Activated effector memory CD4-positive, alpha-beta T cell treated with Interleukin-2 at 50 U/mL for 16 hours (primary cell): Measurements from ENCODE around the gene OR2S2.

Source experiments
- DNase-seq: peaks from one replicate; pipeline ENCODE4 v3.0.0-alpha.2; 2020

Gene OR2S2

GRCh38 chr9:35908504-35909125 is 49.3 kb downstream of the OR2S2 start:
- no peak for DNase-seq

- no peak for DNase-seq
Observed at GRCh38 chr9:35907711-35908503, 50.0 kb downstream of the OR2S2 start.
